ENCODE data around the gene LRRC10B.

GRCh38 chr11:61494381-61494961 is 14.1 kb upstream of the LRRC10B start:
- TF ChIP-seq ZNF274 (IDR thresholded peaks at IDR 0.05; ENCODE audit: low read depth, low read length) = no peak
- no peak for TF ChIP-seq SUZ12 (IDR thresholded peaks at IDR 0.05; ENCODE audit: extremely low read depth, insufficient read depth, insufficient read length)
